Measurements from ENCODE around the gene NACAD.
"Not testable (repeated sequence)": the region's sequence is repeated elsewhere in the genome, so short reads cannot be mapped to it uniquely, and the experiment has no call there.

NACAD gene

DNA sequence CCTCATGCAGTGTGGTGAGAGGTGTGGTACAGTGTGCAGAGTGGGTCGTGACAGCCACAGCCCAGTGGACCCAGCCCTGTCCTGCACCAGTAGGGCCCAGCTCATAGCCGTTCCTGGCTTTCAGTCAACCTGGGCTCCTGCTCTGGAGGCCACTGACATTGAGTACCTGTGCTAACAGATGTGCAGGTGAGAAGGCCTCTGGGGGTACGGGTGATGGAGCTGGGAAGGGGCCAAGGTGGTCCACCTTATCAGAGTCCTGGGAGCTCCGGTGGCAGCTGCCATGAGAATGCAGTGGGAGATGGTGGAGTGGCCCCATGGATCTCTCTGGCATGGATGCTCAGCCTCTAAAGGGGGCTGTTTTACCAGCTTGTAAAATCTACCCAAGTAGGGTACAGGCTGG, 28.8 kb upstream of the NACAD start:
- DNase-seq (ENCODE audit: low spot score), result no peak

DNA sequence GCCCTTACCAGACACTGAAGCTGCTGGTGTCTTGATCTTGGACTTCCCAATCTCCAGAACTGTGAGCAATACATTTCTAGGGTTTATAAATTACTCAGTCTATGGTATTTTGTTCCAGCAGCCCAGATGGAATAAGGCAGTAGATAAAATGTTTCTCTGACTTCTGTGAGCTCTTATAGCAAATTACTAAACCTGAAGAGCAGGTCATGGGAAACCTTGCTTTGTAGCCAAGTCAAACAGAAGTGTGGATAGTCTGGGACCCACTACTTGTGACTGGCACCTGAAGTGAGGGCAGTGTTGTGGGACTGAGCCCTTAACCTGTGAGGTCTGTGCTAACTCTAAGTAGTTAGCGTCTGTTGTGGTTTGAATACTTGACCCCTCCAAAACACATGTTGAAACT, 27.3 kb upstream of the NACAD start:
- DNase-seq (ENCODE audit: low spot score), result no peak

DNA sequence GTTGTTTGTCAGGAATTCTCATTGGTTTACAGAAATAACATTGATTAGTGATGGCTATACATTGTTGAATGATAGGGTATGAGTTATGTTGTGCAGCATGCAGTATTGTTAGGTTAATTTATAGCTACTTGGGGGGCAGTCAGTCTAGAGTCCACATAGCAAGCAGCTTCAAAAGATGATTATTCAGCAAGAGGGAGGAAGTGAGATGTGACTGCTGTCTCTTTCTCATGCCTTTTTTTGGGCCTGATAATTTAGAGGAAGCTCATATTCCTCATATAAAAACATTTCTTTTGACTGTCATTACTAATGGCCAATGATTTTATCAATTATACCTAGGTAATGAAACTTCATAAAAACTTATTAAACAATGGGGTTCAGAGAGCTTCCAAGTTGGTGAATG, 26.2 kb upstream of the NACAD start:
- no peak for DNase-seq (ENCODE audit: low spot score)

DNA sequence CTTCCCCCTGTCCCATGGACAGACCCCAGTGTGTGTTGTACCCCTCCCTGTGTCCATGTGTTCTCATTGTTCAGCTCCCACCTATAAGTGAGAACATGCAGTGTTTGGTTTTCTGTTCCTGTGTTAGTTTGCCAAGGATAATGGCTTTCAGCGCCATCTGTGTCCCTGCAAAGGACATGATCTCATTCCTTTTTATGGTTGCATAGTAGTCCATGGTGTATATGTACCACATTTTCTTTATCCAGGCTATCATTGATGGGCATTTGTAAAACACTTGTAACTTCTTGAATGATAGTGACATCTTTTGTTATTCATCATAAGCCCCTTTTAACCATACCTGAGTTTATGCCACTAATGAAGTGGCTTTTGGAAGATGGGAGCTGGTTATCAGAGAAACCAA, 25.5 kb upstream of the NACAD start:
- not testable (repeated sequence) for DNase-seq (ENCODE audit: low spot score)

DNA sequence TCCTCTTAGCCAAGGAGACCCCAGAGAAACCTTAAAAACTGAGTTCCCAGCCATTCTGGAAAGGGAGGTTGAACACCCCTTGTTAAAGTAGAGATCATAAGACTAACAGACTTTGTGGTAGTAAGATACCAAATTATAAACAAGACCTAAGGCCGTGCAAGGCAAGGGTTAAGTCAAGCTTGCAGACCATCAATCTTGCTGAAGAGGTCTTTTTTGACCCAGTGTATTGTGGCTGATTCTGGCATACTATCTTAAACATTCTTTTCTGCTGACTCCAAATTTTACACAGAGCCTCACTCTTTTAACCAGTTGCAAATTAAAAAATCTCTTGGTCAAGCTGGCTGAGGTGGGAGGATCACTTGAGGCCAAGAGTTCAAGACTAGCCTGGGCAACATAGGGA, 23.9 kb upstream of the NACAD start:
- no peak for DNase-seq (ENCODE audit: low spot score)

DNA sequence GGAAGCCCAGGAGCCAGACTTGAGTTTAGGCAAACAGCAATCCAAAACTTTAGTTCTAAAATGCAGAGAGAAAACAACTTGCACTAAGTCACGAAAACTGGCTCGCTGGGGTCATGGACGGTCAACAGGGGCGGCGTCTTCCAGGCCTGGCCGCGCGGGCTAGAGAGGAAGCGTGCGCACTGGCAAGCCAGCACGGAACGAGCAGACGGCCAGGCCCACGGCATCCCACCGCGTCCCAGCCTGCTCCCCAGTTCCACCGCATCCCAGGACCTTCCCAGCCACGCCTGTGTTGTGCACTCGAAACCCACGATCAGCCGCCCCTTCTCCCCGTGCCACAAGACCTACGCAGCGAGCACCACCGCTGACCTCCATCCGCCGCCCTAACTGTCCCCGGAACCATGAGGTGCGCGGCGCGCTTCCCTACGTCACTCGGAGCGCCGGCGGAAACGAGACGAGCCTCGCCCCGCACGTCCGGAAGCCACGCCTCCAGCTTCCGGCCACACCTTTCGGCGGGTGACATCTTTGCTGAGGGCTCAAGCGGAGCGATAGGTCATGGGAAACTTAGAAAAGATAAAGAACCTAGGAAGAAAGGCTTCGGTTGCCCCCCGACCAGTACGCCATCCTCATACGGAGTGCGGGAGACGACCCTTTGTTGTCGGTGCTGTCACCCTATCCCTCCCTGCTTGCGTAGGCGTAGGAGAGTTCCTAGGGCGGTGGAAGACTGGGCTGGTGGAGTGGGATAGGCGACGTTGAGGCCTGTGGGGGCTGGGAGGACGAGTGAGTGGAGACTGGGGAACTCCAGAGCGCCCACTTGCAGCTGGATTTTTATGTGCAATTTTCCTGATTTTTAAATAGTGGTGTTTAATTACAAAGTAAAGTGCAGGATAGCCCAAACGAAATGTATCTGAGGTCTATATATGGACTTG, 22.8 kb upstream of the NACAD start, which contains the start of gene TBRG4:
Gene TBRG4, minus strand, starts transcription at position 400 of the 926 bp plus-strand sequence. CDS start 2,460 bp downstream, outside the sequence.
- DNase-seq (ENCODE audit: low spot score), result peak; percentile 94

DNA sequence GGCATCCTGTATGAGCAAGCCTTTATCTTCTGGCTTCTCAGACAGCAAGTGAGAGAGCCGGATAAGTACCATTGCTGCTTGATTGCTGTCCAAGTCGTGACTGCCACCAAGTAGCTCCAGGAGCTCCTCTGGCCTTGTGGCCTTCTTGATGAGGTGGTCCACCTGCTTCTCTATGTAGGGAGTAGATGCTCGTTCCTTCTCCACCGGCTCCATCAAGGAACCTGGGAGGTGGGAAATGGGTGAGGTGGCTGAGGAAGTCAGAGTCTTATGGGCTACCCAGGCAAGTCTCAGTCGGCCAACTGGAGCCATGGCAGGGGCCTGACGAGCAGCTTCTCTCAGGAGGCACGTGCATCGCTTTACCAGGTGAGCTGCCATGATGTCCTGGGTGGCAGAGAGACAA, 20.1 kb upstream of the NACAD start:
- no peak for DNase-seq (ENCODE audit: low spot score)

DNA sequence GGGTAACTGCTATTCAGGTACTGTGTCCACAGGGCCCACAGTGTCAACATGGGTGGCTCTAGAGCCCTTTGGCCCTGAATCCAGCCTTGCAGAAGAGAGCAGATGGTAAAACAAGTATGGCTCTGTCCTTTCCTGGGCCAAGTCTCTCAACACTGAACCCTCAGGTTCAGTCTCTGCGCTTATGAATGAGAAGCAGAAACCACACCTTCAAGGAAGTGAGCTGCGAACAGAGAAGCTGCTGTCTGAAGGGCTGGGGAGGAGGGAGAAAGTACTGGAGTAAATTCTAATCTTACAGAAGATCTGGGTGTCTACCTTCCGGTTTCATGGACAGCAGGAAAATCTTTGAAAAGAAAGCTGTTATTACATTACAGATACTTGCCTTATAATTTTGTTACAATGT, 18.6 kb upstream of the NACAD start:
- no peak for DNase-seq (ENCODE audit: low spot score)

DNA sequence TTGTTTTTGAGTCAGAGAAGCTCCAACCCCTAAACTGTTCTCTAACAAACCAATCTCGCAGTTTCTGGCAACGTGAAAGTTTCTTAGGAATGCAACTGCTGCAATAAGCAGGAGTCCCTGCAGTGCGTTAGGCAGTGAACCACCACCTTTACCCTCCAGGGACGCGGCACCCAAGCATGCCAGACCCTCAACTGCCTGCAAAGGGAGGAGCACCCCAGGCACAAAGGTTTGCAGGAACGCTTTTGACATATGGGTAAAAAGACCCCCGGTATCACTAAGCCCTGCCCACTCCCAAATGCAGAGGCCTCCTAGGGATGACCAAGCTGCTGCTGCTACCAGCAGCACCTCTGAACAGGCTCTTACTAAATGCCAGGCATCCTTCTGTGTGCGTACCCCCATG, 18.1 kb upstream of the NACAD start:
- DNase-seq (ENCODE audit: low spot score), result no peak

DNA sequence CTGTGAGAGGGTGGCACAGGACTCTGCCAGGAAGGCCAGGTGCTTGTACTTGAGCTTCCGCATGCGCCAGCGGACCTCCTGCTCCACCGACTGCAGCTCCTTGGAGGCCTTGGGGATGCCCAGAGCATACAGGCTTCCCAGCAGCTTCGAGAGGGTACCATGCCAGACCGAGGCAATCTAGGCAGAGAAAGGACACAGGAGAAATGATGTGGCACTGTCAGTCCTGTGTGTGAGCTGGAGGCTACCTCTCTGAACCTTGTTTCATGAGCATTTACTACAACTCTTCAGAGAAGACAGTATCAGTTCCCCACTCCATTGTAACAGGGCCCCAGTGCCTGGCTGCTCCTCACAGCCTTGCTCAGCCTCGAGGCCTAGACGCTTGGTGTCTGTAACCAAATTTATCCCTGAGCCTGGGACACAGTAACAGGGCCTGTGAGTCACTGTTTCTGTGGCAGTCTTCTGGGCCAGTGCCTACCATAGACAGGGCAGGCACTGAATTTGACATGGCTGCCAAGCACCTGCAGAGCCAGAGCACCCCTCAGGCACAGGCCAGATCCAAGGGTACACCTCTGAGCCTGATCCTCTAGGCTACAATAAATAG, 16.9 kb upstream of the NACAD start:
- DNase-seq (ENCODE audit: low spot score), result no peak

DNA sequence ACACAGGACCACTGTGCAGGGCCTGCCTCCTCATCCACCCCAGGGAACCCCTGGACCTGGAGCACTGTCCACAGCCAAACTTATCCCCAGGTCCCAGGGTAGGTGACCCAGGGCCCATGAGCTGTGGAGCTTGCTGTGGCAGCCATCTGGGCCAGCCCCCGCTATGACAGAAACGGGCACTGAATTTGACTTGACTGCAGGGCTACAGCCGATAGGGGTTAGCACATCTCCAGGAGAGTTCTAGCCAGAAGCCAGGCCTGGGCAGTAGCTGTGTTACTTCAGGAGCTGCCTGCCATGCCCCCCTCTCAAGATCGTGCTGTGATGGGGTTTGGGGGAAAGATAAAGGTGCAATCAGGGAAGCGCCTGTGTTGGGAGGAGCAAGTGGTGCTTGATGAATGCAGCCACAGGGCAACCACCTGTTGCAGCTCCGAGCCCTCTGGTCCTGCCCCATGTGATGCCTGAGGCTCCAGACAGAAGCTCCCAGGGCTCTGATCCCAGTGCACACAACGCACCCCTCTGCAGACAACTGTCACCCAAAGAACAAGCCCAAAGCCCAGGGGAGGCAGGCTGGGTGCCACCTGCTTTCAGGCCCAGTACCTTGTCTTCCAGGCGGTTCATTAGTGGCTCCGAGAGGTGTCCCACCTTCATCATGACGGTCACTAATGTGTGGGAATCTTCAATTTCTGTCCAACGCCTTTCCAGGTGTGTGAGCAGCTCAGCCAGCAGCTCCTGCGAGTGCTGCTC, 16.2 kb upstream of the NACAD start:
- DNase-seq (ENCODE audit: low spot score), result no peak

DNA sequence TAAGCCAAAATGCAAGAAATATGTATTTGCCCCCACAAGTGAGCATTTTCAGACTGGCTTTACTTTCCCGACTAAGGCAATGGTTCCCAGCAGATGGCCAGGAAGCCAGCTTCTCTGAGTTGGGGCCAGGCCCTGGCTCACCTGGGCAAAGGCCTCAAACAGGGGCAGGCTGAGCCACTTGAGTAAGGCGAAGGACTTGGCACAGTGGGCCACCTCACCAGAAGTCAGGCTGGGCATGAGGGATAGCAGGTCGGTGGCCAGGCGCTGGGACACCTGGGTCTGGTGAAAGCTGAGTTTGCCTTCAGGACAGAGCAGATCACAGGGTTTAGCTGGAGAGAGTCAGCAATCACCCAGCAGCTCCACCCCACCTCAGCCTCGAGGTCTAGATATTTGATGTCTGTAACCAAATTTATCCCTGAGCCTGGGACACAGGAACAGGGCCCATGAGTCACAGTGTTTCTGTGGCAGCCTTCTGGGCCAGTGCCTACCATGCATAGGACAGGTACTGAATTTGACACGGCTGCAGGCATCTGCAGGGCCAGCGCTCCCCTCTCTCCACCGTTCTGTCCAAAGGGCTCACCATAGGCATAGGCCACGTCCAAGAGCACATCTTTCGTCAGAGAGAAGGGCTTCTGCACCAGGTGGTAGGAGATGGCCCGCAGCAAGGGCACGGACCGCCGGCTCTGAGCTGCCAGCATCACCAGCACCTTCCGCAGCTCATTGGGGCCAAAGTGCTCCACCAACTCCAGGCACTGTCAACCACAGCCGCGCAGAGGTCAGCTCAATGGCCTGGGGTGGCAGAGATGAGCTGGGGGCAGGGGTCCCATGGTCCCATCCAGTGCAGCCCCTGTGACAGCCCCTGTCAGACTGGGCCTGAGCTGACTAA, 15.4 kb upstream of the NACAD start:
- no peak for DNase-seq (ENCODE audit: low spot score)

DNA sequence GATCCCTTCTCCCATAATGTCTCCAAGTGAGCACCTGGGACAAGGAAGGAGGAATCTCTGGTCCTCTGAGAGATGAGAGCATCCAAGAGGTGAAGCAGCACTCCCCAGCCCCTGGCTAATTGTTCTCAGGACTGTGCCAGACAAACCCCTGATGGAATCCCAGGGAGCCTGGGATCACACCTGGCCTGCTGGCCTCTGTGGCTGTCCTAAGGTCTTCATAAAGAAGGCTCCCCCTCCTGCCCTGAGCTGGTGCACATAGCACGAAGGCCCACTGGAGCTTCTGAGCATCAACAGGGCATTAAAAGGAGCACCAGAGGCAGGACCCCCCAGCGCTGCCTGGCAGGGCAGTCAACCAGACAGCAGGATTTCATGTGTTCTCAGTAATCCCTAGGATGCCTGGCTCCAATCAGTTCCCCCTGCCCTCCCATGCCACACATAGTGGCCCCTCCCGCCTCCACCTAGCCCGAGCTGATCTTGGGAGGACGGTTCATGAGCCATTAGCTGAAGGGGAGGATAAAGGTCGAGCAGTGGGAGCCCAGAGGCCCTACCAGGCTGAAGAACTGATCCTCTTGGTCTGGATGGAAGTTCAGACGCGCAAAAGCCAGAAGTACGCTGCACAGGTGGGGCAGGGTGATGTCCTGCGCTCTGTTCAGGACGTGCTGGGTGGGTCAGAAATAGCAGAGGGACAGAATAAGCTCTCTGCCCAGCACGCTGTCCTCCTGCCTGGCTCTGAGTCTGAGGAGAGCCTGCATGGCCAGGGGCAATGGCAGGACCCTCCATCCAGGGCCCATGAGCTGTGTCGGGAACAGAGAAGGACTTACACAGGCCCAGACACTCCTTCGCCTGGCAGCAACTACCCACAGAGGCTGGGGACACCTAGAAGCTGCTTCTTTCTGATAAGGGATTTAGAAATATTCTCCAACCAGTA, 14.3 kb upstream of the NACAD start:
- DNase-seq (ENCODE audit: low spot score), result no peak

DNA sequence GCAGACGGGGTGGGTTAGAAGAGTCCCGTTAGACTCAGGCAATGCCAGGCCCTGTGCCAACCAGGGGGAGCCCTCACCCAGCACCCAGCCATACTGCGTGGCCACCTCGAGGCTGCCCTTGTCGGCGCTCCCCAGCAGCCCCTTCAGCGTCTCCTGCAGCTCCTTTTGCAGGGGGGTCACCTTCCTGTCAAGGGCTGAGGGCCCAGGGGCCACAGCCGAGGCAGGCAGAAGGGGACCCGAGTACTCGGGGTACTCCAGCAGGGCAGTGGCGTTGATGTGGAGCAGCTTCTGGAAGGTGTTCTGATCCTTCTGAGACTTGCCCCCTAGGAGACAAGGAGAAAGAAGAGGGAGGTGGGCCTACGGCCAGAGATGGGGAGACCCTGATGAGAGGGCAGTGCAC, 13.0 kb upstream of the NACAD start:
- no peak for DNase-seq (ENCODE audit: low spot score)

DNA sequence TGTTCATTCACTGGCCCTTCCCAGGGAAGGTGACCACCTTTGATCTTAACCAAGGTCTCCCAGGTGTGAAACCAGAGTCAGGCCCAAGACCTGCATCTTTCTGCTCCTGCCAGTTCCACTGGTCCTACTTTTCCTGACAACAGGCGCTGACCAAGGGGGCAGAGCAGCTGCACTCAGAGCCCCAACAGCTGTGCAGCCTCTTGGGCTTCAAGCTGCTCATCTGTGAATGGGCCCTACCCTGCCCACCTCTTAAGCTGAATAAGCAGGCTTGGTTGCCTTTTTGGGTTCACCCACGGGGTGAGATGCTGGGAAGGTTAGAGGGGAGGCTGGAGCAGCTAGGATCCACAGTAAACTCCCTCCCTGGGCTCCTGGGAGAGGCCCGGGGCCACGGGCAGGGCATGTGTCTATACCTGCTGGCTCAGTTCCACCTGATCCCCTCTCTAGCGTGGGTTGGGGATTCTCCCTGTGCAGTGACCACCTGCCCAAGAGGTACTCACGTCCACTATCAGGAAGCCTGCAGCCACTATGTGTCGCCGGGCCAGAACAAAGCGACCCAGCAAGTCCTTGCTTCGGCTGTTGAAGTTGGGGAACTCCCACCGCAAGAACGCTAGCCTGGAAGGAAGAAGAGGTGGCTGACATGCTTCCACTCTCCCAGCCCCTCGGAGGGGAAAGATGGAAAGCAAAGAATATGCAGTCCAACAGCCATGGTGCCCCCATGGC, 12.2 kb upstream of the NACAD start:
- no peak for DNase-seq (ENCODE audit: low spot score)

DNA sequence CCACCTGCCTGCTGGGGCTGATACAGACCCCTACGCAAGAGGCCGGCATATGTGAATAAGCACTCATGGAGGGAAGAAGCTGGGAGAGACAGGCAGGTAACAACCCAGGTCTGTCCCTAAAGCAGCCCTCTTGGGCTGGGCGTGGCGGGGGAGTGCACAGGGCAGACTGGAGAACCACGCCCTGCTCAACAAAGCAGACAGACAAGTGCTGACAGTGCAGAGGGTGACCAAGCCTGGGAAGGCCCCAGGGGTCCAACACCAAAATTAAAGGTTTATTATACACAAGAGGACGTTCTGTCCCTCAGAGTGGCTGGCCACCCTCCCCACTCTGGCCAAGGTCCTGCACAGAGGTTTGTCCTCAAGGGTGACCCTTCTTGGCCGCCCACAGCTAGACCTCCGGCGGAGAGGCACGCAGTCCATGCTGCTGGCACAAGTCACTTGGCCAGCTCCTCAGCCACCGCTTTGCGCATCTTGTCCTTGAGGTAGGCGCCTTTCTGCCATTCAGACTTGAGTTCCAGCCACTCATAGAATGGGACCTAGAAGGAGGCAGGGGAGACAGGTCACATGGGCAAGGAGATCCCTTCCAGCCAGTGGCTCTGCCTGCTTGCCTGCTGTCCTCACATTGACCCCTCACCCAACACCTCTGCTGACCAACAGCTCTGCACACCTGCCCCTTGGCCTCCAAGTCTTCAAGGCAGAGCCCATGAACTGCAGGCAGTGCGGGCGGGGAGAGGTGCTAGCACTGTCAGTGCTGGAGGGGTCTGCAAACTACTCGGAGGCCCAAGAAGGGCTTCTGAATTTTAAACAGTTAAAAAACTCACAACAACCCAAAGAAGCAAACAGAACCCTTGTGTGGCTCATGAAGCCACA, 11.4 kb upstream of the NACAD start:
- no peak for DNase-seq (ENCODE audit: low spot score)

DNA sequence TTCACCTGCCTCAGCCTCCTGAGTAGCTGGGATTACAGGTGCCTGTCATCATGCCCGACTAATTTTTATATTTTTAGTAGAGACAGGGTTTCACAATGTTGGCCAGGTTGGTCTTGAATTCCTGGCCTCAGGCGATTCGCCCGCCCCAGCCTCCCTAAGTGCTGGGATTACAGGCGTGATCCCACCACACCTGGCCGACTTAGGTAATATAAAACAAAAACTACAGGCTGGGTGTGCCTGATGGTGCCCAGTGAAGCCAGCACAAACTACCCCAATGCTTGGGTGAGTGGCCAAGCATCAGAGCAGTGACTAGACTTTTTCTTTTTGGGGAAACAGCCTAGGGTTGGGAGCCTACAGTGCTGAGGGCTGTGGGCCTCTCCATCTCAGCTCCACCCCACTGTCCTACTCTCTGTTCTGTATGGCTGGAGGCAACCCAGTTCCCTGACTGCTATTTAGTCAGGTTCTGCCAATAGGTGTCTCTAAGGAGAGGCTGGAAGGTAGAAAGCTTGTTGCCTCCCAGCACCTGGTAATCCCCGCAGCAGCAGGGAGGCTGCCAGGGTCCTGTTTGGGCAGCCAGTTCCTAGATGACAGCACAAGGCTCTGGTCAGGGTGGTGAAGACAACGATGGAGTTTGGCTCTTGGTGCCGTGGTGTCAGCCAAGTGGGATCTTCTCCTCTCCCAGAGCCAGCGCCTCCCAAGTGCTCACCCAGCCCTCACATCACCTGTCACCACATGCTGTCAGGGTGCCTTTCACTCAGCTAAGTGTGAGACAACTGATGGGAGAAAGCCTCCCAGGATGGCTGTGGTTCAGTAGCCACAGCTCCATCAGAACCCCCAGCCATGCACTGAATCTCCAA, 10.4 kb upstream of the NACAD start:
- DNase-seq (ENCODE audit: low spot score), result no peak

DNA sequence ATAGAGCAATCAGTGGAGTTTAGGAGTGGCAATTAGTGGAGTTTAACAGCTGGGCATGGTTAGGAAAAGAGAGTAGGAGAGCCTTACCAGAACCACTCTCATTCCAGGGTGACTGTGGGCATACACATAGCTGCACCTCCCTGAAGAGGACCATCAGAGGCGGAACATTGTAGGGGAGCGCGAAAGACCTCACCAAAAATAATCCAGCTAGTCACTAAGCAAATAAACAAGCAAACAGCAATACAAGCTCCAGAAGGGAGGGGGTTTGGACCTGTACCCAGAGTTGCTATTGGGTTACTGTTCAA, 4.1 kb upstream of the NACAD start:
- no peak for DNase-seq (ENCODE audit: low spot score)
